Measurements from ENCODE around the gene ZNF697.

The ZNF697 gene

GRCh38 chr1:119660253-119661083, 12.4 kb upstream of the ZNF697 start:
- DNase-seq = no peak

- no peak for DNase-seq
Measured at GRCh38 chr1:119659628-119660027, 11.6 kb upstream of the ZNF697 start.

- no peak for DNase-seq
Measured at GRCh38 chr1:119656410-119656955, 8.4 kb upstream of the ZNF697 start.

- no peak for DNase-seq
Measured at GRCh38 chr1:119655154-119655553, 7.1 kb upstream of the ZNF697 start.

GRCh38 chr1:119653839-119654170, 5.7 kb upstream of the ZNF697 start:
- DNase-seq = no peak

- no peak for DNase-seq
Measured at GRCh38 chr1:119653135-119653838, 5.2 kb upstream of the ZNF697 start.

GRCh38 chr1:119652587-119652986, 4.5 kb upstream of the ZNF697 start:
- no peak for DNase-seq

GRCh38 chr1:119651641-119652040, 3.6 kb upstream of the ZNF697 start:
- DNase-seq = no peak

- DNase-seq = no peak
Measured at GRCh38 chr1:119651133-119651532, 3.1 kb upstream of the ZNF697 start.

- DNase-seq = no peak
Measured at GRCh38 chr1:119648620-119649004, 546 bp upstream of the ZNF697 start.

GRCh38 chr1:119647228-119647733, 785 bp downstream of the ZNF697 start:
- DNase-seq = no peak

- no peak for DNase-seq
Measured at GRCh38 chr1:119646521-119647227, 1.4 kb downstream of the ZNF697 start.

- no peak for DNase-seq
Measured at GRCh38 chr1:119639109-119639508, 9.0 kb downstream of the ZNF697 start.

GRCh38 chr1:119637710-119638109, 10.4 kb downstream of the ZNF697 start:
- DNase-seq = no peak

GRCh38 chr1:119636491-119637089, 11.5 kb downstream of the ZNF697 start:
- no peak for DNase-seq

GRCh38 chr1:119635811-119636390, 12.2 kb downstream of the ZNF697 start:
- no peak for DNase-seq

- DNase-seq = no peak
Measured at GRCh38 chr1:119634016-119634415, 14.1 kb downstream of the ZNF697 start.

GRCh38 chr1:119633575-119633974, 14.5 kb downstream of the ZNF697 start:
- no peak for DNase-seq

GRCh38 chr1:119632841-119633240, 15.2 kb downstream of the ZNF697 start:
- no peak for DNase-seq

GRCh38 chr1:119632103-119632490, 16.0 kb downstream of the ZNF697 start:
- DNase-seq = no peak

GRCh38 chr1:119631433-119632102, 16.5 kb downstream of the ZNF697 start:
- DNase-seq = no peak

GRCh38 chr1:119631086-119631432, 17.0 kb downstream of the ZNF697 start:
- no peak for DNase-seq

Measured in activated gamma-delta T cell (primary cell).